Neuronal stem cell (in vitro differentiated cells): ENCODE data around the gene CDH13.

ENCODE experiments used
- DNase-seq: peaks from one replicate; pipeline ENCODE4 v3.0.0-alpha.2; 2013; ENCODE audit warnings: low spot score
- H2AFZ ChIP-seq: one replicate; pipeline ENCODE4 v1.6.1; 2013; ENCODE audit warnings: mild to moderate bottlenecking, low read length, inconsistent platforms
- H2AK5ac ChIP-seq: 2 replicates; pipeline ENCODE4 v1.6.1; 2013; ENCODE audit warnings: low read depth, mild to moderate bottlenecking, inconsistent platforms, low read length, moderate library complexity, mixed read lengths
- H2BK120ac ChIP-seq: 2 replicates; pipeline ENCODE4 v1.6.1; 2013; ENCODE audit warnings: low read depth, mild to moderate bottlenecking, inconsistent platforms, low read length, moderate library complexity, mixed read lengths
- H2BK12ac ChIP-seq: one replicate; pipeline ENCODE4 v1.6.1; 2013; ENCODE audit warnings: low read length, inconsistent platforms
- H2BK15ac ChIP-seq: 2 replicates; pipeline ENCODE4 v1.6.1; 2013; ENCODE audit warnings: mild to moderate bottlenecking, low read length, inconsistent platforms, mixed read lengths
- H2BK5ac ChIP-seq: one replicate; pipeline ENCODE4 v1.6.1; 2013; ENCODE audit warnings: inconsistent platforms, mild to moderate bottlenecking, low read length, moderate library complexity
- H3K14ac ChIP-seq: one replicate; pipeline ENCODE4 v1.6.1; 2013; ENCODE audit warnings: low read length, inconsistent platforms
- H3K18ac ChIP-seq: 2 replicates; pipeline ENCODE4 v1.6.1; 2013; ENCODE audit warnings: low read length, inconsistent platforms
- H3K23ac ChIP-seq: 2 replicates; pipeline ENCODE4 v1.6.1; 2013; ENCODE audit warnings: low read depth, mild to moderate bottlenecking, mixed read lengths, low read length, inconsistent platforms; ENCODE audit not compliant: poor library complexity
- H3K27ac ChIP-seq: replicated peaks from 3 replicates; pipeline ENCODE4 v1.5.1; 2013; ENCODE audit warnings: low read length, inconsistent platforms
- H3K27me3 ChIP-seq, 3 experiments: 2 replicates each; pipeline ENCODE4 v1.6.1; 2013; ENCODE audit warnings: low read length in 3 of 3, mild to moderate bottlenecking in 2 of 3, inconsistent platforms in 1 of 3, low read depth in 1 of 3, mixed read lengths in 1 of 3, moderate library complexity in 1 of 3; ENCODE audit not compliant: control insufficient read depth in 3 of 3, insufficient read depth in 3 of 3
- H3K36me3 ChIP-seq, 2 donors: replicated peaks in 1 of 2; 2 replicates each; pipeline ENCODE4 v1.6.1; 2013; ENCODE audit warnings: low read length in 2 of 2; ENCODE audit not compliant: control insufficient read depth in 2 of 2, insufficient read depth in 2 of 2
- H3K4ac ChIP-seq: 2 replicates; pipeline ENCODE4 v1.6.1; 2013; ENCODE audit warnings: inconsistent platforms, mild to moderate bottlenecking, low read length, moderate library complexity
- H3K4me1 ChIP-seq, 2 donors: 1 replicate in 1 of 2; 2 replicates in 1 of 2; pipeline ENCODE4 v1.6.1; 2013; ENCODE audit warnings: low read length in 2 of 2, low read depth in 1 of 2; ENCODE audit not compliant: control insufficient read depth in 2 of 2, insufficient read depth in 1 of 2
- H3K4me2 ChIP-seq: one replicate; pipeline ENCODE4 v1.6.1; 2013; ENCODE audit warnings: mild to moderate bottlenecking, low read length, inconsistent platforms; ENCODE audit not compliant: insufficient read depth, poor library complexity, severe bottlenecking
- H3K4me3 ChIP-seq, 2 donors: 2 replicates each; pipeline ENCODE4 v1.5.1; 2013; ENCODE audit warnings: low read length in 2 of 2, mild to moderate bottlenecking in 2 of 2, inconsistent platforms in 1 of 2, moderate library complexity in 1 of 2
- H3K79me1 ChIP-seq: one replicate; pipeline ENCODE4 v1.6.1; 2013; ENCODE audit warnings: low read depth, mild to moderate bottlenecking, inconsistent platforms, low read length, moderate library complexity
- H3K9ac ChIP-seq: one replicate; pipeline ENCODE4 v1.6.1; 2013; ENCODE audit warnings: mild to moderate bottlenecking, low read depth, low read length, inconsistent platforms; ENCODE audit not compliant: poor library complexity
- H3K9me3 ChIP-seq, 2 donors: replicated peaks in 1 of 2; 2 replicates each; pipeline versions ENCODE3 to v1.6.1; 2013; ENCODE audit warnings: low read length in 2 of 2, mild to moderate bottlenecking in 2 of 2, inconsistent platforms in 1 of 2, low read depth in 1 of 2, mixed read lengths in 1 of 2, moderate library complexity in 1 of 2; ENCODE audit not compliant: control insufficient read depth in 2 of 2, insufficient read depth in 1 of 2
- H4K8ac ChIP-seq: one replicate; pipeline ENCODE4 v1.6.1; 2013; ENCODE audit warnings: low read depth, mild to moderate bottlenecking, inconsistent platforms, low read length, moderate library complexity
- H4K91ac ChIP-seq: one replicate; pipeline ENCODE4 v1.6.1; 2013; ENCODE audit warnings: low read length, low read depth, mild to moderate bottlenecking, inconsistent platforms; ENCODE audit not compliant: poor library complexity
- WGBS, 2 donors: extraction: QIAGEN DNeasy Blood & Tissue Kit; methylation state at CpG; one replicate each; pipeline ENCODE4 v1.1.7; 2013; ENCODE audit warnings: missing lambda C conversion rate in 2 of 2, mixed read lengths in 1 of 2; ENCODE audit not compliant: insufficient read length in 2 of 2, insufficient replicate concordance in 1 of 2; ENCODE audit errors: extremely low coverage in 2 of 2; 5-methylcytosine and 5-hydroxymethylcytosine counted together

Gene CDH13

GRCh38 chr16:83013071-83013470 lies 386.3 kb downstream of the CDH13 start:
- H3K27ac ChIP-seq, result no peak overlapping the region
- no peak overlapping the region for H2BK15ac ChIP-seq
- H3K4me2 ChIP-seq, result no peak overlapping the region
- H3K4me1 ChIP-seq, result no peaks in the 10 kb centered on the region
- no CpG with 5 or more reads among the region's 4 CpGs for WGBS, 2 donors
- H2AK5ac ChIP-seq, result no peak overlapping the region
- no peak overlapping the region for H3K4ac ChIP-seq
- H3K14ac ChIP-seq, result no peak overlapping the region
- H3K9me3 ChIP-seq, result no peaks in the 10 kb centered on the region
- H2BK5ac ChIP-seq, result no peak overlapping the region
- no peak overlapping the region for H2BK12ac ChIP-seq
- no peak overlapping the region for H3K9ac ChIP-seq
- no peaks in the 10 kb centered on the region for H3K36me3 ChIP-seq
- no peak overlapping the region for H4K91ac ChIP-seq
- DNase-seq, result no peak
- no peak overlapping the region for H3K4me3 ChIP-seq
- H3K18ac ChIP-seq, result no peak overlapping the region
- no peak overlapping the region for H2BK120ac ChIP-seq
- no peak overlapping the region for H4K8ac ChIP-seq
- no peak overlapping the region for H2AFZ ChIP-seq
- H3K23ac ChIP-seq, result no peak overlapping the region
- H3K27me3 ChIP-seq, result no peaks in the 10 kb centered on the region
- no peaks in the 10 kb centered on the region for H3K79me1 ChIP-seq

GRCh38 chr16:83019963-83020362 lies 393.2 kb downstream of the CDH13 start:
- Histone ChIP-seq H3K9ac (no peak overlapping the region), H3K9me3 (peaks cover 0 to 2% of the 10 kb centered on the region in 2 donors), H2AK5ac (no peak overlapping the region), H2BK12ac (no peak overlapping the region), H3K4me1 (no peaks in the 10 kb centered on the region), H3K4me2 (no peak overlapping the region), H2BK120ac (no peak overlapping the region), H2BK15ac (no peak overlapping the region), H3K4me3 (no peak overlapping the region), H3K27ac (no peak overlapping the region), H4K8ac (no peak overlapping the region), H2BK5ac (no peak overlapping the region), H2AFZ (no peak overlapping the region), H3K4ac (no peak overlapping the region), H3K23ac (no peak overlapping the region), H3K79me1 (no peaks in the 10 kb centered on the region), H3K27me3 (no peaks in the 10 kb centered on the region), H3K18ac (no peak overlapping the region), H4K91ac (no peak overlapping the region), H3K14ac (no peak overlapping the region), H3K36me3 (no peaks in the 10 kb centered on the region)
- DNase-seq, result no peak
- WGBS, 2 donors, result no CpG with 5 or more reads among the region's 6 CpGs

GRCh38 chr16:83021045-83021444 lies 394.3 kb downstream of the CDH13 start:
- Histone ChIP-seq H4K8ac (no peak overlapping the region), H2BK12ac (no peak overlapping the region), H2BK15ac (no peak overlapping the region), H3K4ac (no peak overlapping the region), H3K4me1 (no peaks in the 10 kb centered on the region), H3K27ac (no peak overlapping the region), H4K91ac (no peak overlapping the region), H3K79me1 (no peaks in the 10 kb centered on the region), H3K9ac (no peak overlapping the region), H3K9me3 (peaks cover 0 to 2% of the 10 kb centered on the region in 2 donors), H3K4me2 (no peak overlapping the region), H2BK5ac (no peak overlapping the region), H2AK5ac (no peak overlapping the region), H3K18ac (no peak overlapping the region), H2BK120ac (no peak overlapping the region), H2AFZ (no peak overlapping the region), H3K4me3 (no peak overlapping the region), H3K14ac (no peak overlapping the region), H3K36me3 (no peaks in the 10 kb centered on the region), H3K23ac (no peak overlapping the region), H3K27me3 (no peaks in the 10 kb centered on the region)
- no CpG with 5 or more reads among the region's 6 CpGs for WGBS, 2 donors
- DNase-seq, result no peak

- H2BK5ac ChIP-seq, result no peak overlapping the region
- H4K8ac ChIP-seq, result no peak overlapping the region
- no peak overlapping the region for H3K18ac ChIP-seq
- no peak overlapping the region for H2BK120ac ChIP-seq
- no peak overlapping the region for H2BK15ac ChIP-seq
- H3K79me1 ChIP-seq, result no peaks in the 10 kb centered on the region
- no peak overlapping the region for H2BK12ac ChIP-seq
- WGBS, 2 donors, result no CpG with 5 or more reads among the region's 3 CpGs
- H3K4ac ChIP-seq, result no peak overlapping the region
- no peak overlapping the region for H3K27ac ChIP-seq
- no peak overlapping the region for H4K91ac ChIP-seq
- no peak overlapping the region for H2AK5ac ChIP-seq
- no peak overlapping the region for H3K9ac ChIP-seq
- H3K4me2 ChIP-seq, result no peak overlapping the region
- peaks cover 0 to 2% of the 10 kb centered on the region in 2 donors for H3K9me3 ChIP-seq
- H3K36me3 ChIP-seq, result no peaks in the 10 kb centered on the region
- no peak for DNase-seq
- H3K27me3 ChIP-seq, result no peaks in the 10 kb centered on the region
- H3K4me3 ChIP-seq, result no peak overlapping the region
- no peak overlapping the region for H3K14ac ChIP-seq
- no peaks in the 10 kb centered on the region for H3K4me1 ChIP-seq
- no peak overlapping the region for H3K23ac ChIP-seq
- H2AFZ ChIP-seq, result no peak overlapping the region
Measured at GRCh38 chr16:83021746-83022145, 395.0 kb downstream of the CDH13 start.
